Measurements from ENCODE around the gene CNOT10.

CNOT10 gene

GRCh38 chr3:32819551-32820348 lies 134.8 kb downstream of the CNOT10 start:
- DNase-seq, result no peak

- no peak for DNase-seq
These were observed 135.4 kb downstream of the CNOT10 start for GRCh38 chr3:32820430-32820829.

- no peak for DNase-seq
These were observed 136.1 kb downstream of the CNOT10 start for GRCh38 chr3:32820971-32821685.

- no peak for DNase-seq
These were observed 136.8 kb downstream of the CNOT10 start for GRCh38 chr3:32821686-32822296.

- no peak for DNase-seq
These were observed 137.9 kb downstream of the CNOT10 start for GRCh38 chr3:32822609-32823498.

All from CD4-positive, alpha-beta T cell treated with Interleukin-4 for 4 hours (primary cell).